B cell (primary cell): Measurements from ENCODE around the gene STIL.

Source experiments
- EZH2 ChIP-seq: IDR thresholded peaks from 2 replicates; pipeline ENCODE4 v1.6.1; 2012; ENCODE audit warnings: borderline replicate concordance, low read depth, mild to moderate bottlenecking, moderate library complexity, low read length; ENCODE audit not compliant: insufficient read depth, poor library complexity, severe bottlenecking
- TF ChIP-seq, protein P1 (sequence below): fragments of 200-600 bp; IDR thresholded peaks from one replicate; pipeline ENCODE4 v1.8.0; 2022; ENCODE audit warnings: antibody characterized with exemption, mild to moderate bottlenecking

GRCh38 chr1:47241114-47242113 is 72.5 kb downstream of the STIL start:
- TF ChIP-seq, protein P1, sequence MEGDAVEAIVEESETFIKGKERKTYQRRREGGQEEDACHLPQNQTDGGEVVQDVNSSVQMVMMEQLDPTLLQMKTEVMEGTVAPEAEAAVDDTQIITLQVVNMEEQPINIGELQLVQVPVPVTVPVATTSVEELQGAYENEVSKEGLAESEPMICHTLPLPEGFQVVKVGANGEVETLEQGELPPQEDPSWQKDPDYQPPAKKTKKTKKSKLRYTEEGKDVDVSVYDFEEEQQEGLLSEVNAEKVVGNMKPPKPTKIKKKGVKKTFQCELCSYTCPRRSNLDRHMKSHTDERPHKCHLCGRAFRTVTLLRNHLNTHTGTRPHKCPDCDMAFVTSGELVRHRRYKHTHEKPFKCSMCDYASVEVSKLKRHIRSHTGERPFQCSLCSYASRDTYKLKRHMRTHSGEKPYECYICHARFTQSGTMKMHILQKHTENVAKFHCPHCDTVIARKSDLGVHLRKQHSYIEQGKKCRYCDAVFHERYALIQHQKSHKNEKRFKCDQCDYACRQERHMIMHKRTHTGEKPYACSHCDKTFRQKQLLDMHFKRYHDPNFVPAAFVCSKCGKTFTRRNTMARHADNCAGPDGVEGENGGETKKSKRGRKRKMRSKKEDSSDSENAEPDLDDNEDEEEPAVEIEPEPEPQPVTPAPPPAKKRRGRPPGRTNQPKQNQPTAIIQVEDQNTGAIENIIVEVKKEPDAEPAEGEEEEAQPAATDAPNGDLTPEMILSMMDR: no peak
- no peak for TF ChIP-seq EZH2
